Trophoblast cell (in vitro differentiated cells and primary cell): Measurements from ENCODE around the gene LENEP.

ENCODE experiments used
- DNase-seq, 2 donors: peaks; one replicate each; pipeline ENCODE4 v3.0.0-alpha.2; 2016
- H2AFZ ChIP-seq: 2 replicates; pipeline ENCODE4 v1.6.1; 2013; ENCODE audit warnings: low read length, moderate library complexity, mild to moderate bottlenecking; ENCODE audit not compliant: insufficient read depth, poor library complexity
- H2AK5ac ChIP-seq: 2 replicates; pipeline ENCODE4 v1.6.1; 2013; ENCODE audit warnings: mild to moderate bottlenecking, low read length
- H2BK120ac ChIP-seq: 2 replicates; pipeline ENCODE4 v1.6.1; 2013; ENCODE audit warnings: low read length, mild to moderate bottlenecking, moderate library complexity; ENCODE audit not compliant: insufficient read depth, poor library complexity
- H2BK12ac ChIP-seq: 2 replicates; pipeline ENCODE4 v1.6.1; 2013; ENCODE audit warnings: mild to moderate bottlenecking, low read length, moderate library complexity
- H2BK5ac ChIP-seq: 2 replicates; pipeline ENCODE4 v1.6.1; 2013; ENCODE audit warnings: low read length, low read depth, moderate library complexity, mild to moderate bottlenecking; ENCODE audit not compliant: poor library complexity
- H3K14ac ChIP-seq: 2 replicates; pipeline ENCODE4 v1.6.1; 2013; ENCODE audit warnings: mild to moderate bottlenecking, low read length
- H3K18ac ChIP-seq: 2 replicates; pipeline ENCODE4 v1.6.1; 2013; ENCODE audit warnings: mild to moderate bottlenecking, low read length
- H3K23ac ChIP-seq: 2 replicates; pipeline ENCODE4 v1.6.1; 2013; ENCODE audit warnings: low read length
- H3K27ac ChIP-seq: 2 replicates; pipeline ENCODE4 v1.5.1; 2013; ENCODE audit warnings: low read depth, mild to moderate bottlenecking, inconsistent platforms, low read length, moderate library complexity
- H3K27me3 ChIP-seq: 2 replicates; pipeline ENCODE4 v1.6.1; 2013; ENCODE audit warnings: inconsistent platforms, mild to moderate bottlenecking, low read length, moderate library complexity; ENCODE audit not compliant: insufficient read depth
- H3K36me3 ChIP-seq, 2 experiments: 1 replicate in 1 of 2; 2 replicates in 1 of 2; pipeline ENCODE4 v1.6.1; 2013; ENCODE audit warnings: low read length in 2 of 2, mild to moderate bottlenecking in 2 of 2, moderate library complexity in 1 of 2; ENCODE audit not compliant: insufficient read depth in 2 of 2, control insufficient read depth in 1 of 2
- H3K4ac ChIP-seq: 2 replicates; pipeline ENCODE4 v1.6.1; 2013; ENCODE audit warnings: low read depth, mild to moderate bottlenecking, low read length, moderate library complexity
- H3K4me1 ChIP-seq, 2 experiments: 1 replicate in 1 of 2; 2 replicates in 1 of 2; pipeline ENCODE4 v1.6.1; 2013; ENCODE audit warnings: low read length in 2 of 2, mild to moderate bottlenecking in 2 of 2, moderate library complexity in 1 of 2; ENCODE audit not compliant: insufficient read depth in 2 of 2, control insufficient read depth in 1 of 2
- H3K4me2 ChIP-seq: 2 replicates; pipeline ENCODE4 v1.6.1; 2013; ENCODE audit warnings: inconsistent platforms, mild to moderate bottlenecking, low read length, moderate library complexity
- H3K4me3 ChIP-seq: 2 replicates; pipeline ENCODE4 v1.5.1; 2013; ENCODE audit warnings: mild to moderate bottlenecking, low read depth, low read length, inconsistent platforms
- H3K79me1 ChIP-seq: one replicate; pipeline ENCODE4 v1.6.1; 2013; ENCODE audit warnings: low read length
- H3K79me2 ChIP-seq: 2 replicates; pipeline ENCODE4 v1.6.1; 2013; ENCODE audit warnings: low read length, mild to moderate bottlenecking; ENCODE audit not compliant: control insufficient read depth, insufficient read depth, poor library complexity
- H3K9ac ChIP-seq: 2 replicates; pipeline ENCODE4 v1.6.1; 2013; ENCODE audit warnings: mild to moderate bottlenecking, low read length
- H3K9me3 ChIP-seq: 2 replicates; pipeline ENCODE4 v1.6.1; 2013; ENCODE audit warnings: low read depth, mild to moderate bottlenecking, control low read depth, inconsistent platforms, low read length; ENCODE audit not compliant: insufficient read depth
- H4K12ac ChIP-seq: 2 replicates; pipeline ENCODE4 v1.6.1; 2013; ENCODE audit warnings: low read depth, mild to moderate bottlenecking, low read length, moderate library complexity
- H4K8ac ChIP-seq: 2 replicates; pipeline ENCODE4 v1.6.1; 2013; ENCODE audit warnings: low read depth, mild to moderate bottlenecking, low read length, moderate library complexity
- H4K91ac ChIP-seq: one replicate; pipeline ENCODE4 v1.6.1; 2013; ENCODE audit warnings: low read depth, mild to moderate bottlenecking, low read length, moderate library complexity
- WGBS: extraction: QIAGEN DNeasy Blood & Tissue Kit; methylation state at CpG from one replicate; pipeline ENCODE4 v1.1.7; 2013; ENCODE audit warnings: missing lambda C conversion rate; ENCODE audit not compliant: insufficient read length, insufficient coverage; ENCODE audit errors: extremely low coverage; 5-methylcytosine and 5-hydroxymethylcytosine counted together

LENEP gene

GRCh38 chr1:154953611-154954038, 39.8 kb upstream of the LENEP start:
- no peak for DNase-seq
- Histone ChIP-seq H3K4ac (no peak overlapping the region), H2BK5ac (no peak overlapping the region), H3K18ac (no peak overlapping the region), H3K79me1 (peaks cover 2% of the 10 kb centered on the region), H3K9me3 (no peaks in the 10 kb centered on the region), H4K91ac (no peak overlapping the region), H3K79me2 (no peaks in the 10 kb centered on the region), H3K9ac (no peak overlapping the region), H3K14ac (no peak overlapping the region), H2BK12ac (no peak overlapping the region), H2AK5ac (no peak overlapping the region), H3K36me3 (peaks cover 7 to 15% of the 10 kb centered on the region in 2 experiments), H3K4me2 (no peak overlapping the region), H2BK120ac (no peak overlapping the region), H3K27ac (no peak overlapping the region), H3K4me3 (no peak overlapping the region), H2AFZ (no peak overlapping the region), H4K8ac (no peak overlapping the region), H4K12ac (no peak overlapping the region), H3K4me1 (peaks cover 11 to 18% of the 10 kb centered on the region in 2 experiments), H3K27me3 (no peaks in the 10 kb centered on the region), H3K23ac (no peak overlapping the region)
- WGBS = no CpG with 5 or more reads among the region's 2 CpGs

GRCh38 chr1:154954541-154954940, 38.8 kb upstream of the LENEP start:
- H2BK120ac ChIP-seq = no peak overlapping the region
- no CpG with 5 or more reads among the region's 3 CpGs for WGBS
- no peak for DNase-seq
- H4K12ac ChIP-seq = no peak overlapping the region
- H3K4me2 ChIP-seq = no peak overlapping the region
- no peaks in the 10 kb centered on the region for H3K27me3 ChIP-seq
- H3K79me2 ChIP-seq = no peaks in the 10 kb centered on the region
- no peak overlapping the region for H3K18ac ChIP-seq
- no peak overlapping the region for H3K4me3 ChIP-seq
- no peak overlapping the region for H3K9ac ChIP-seq
- no peaks in the 10 kb centered on the region for H3K9me3 ChIP-seq
- peaks cover 11 to 18% of the 10 kb centered on the region in 2 experiments for H3K4me1 ChIP-seq
- H2BK12ac ChIP-seq = no peak overlapping the region
- H3K4ac ChIP-seq = no peak overlapping the region
- no peak overlapping the region for H2AK5ac ChIP-seq
- H3K23ac ChIP-seq = no peak overlapping the region
- H4K8ac ChIP-seq = no peak overlapping the region
- no peak overlapping the region for H3K14ac ChIP-seq
- H3K79me1 ChIP-seq = peaks cover 2% of the 10 kb centered on the region
- no peak overlapping the region for H2BK5ac ChIP-seq
- no peak overlapping the region for H4K91ac ChIP-seq
- H3K27ac ChIP-seq = no peak overlapping the region
- no peak overlapping the region for H2AFZ ChIP-seq
- H3K36me3 ChIP-seq = peaks cover 17 to 24% of the 10 kb centered on the region in 2 experiments

- H2BK120ac ChIP-seq = no peak overlapping the region
- H3K14ac ChIP-seq = no peak overlapping the region
- H3K79me1 ChIP-seq = peaks cover 2% of the 10 kb centered on the region
- DNase-seq = peak; percentile 32 to 72
- no peaks in the 10 kb centered on the region for H3K9me3 ChIP-seq
- no peak overlapping the region for H4K8ac ChIP-seq
- no peaks in the 10 kb centered on the region for H3K27me3 ChIP-seq
- no peak overlapping the region for H3K23ac ChIP-seq
- no CpG with 5 or more reads among the region's 4 CpGs for WGBS
- H3K18ac ChIP-seq = no peak overlapping the region
- no peak overlapping the region for H2BK12ac ChIP-seq
- H2AK5ac ChIP-seq = no peak overlapping the region
- peak overlapping the region; percentile 99 for H3K4me2 ChIP-seq
- no peak overlapping the region for H2BK5ac ChIP-seq
- peaks cover 11 to 18% of the 10 kb centered on the region in 2 experiments for H3K4me1 ChIP-seq
- no peak overlapping the region for H3K4ac ChIP-seq
- H3K27ac ChIP-seq = peak overlapping the region; percentile 61
- H3K4me3 ChIP-seq = no peak overlapping the region
- H3K79me2 ChIP-seq = no peaks in the 10 kb centered on the region
- H3K36me3 ChIP-seq = peaks cover 18 to 27% of the 10 kb centered on the region in 2 experiments
- no peak overlapping the region for H4K12ac ChIP-seq
- no peak overlapping the region for H2AFZ ChIP-seq
- H3K9ac ChIP-seq = peak overlapping the region; percentile 42
- H4K91ac ChIP-seq = no peak overlapping the region
Measured at GRCh38 chr1:154955039-154955717, 38.2 kb upstream of the LENEP start.

GRCh38 chr1:154955718-154956543, 37.5 kb upstream of the LENEP start, which contains the start of gene PBXIP1:
Gene PBXIP1, minus strand, starts transcription at chr1:154956099. Its CDS starts 2,378 bp downstream, at chr1:154953721.
- Histone ChIP-seq H2BK120ac (peak within 1 kb of the TSS; percentile 29), H2BK5ac (peak within 1 kb of the TSS; percentile 23), H3K79me2 (no peaks in the 10 kb centered on the region), H3K14ac (peak within 1 kb of the TSS; percentile 47), H3K23ac (no peak within 1 kb of the TSS), H2AFZ (peak within 1 kb of the TSS; percentile 48), H3K4me3 (peak within 1 kb of the TSS; percentile 68), H4K91ac (peak within 1 kb of the TSS; percentile 40), H4K8ac (peak within 1 kb of the TSS; percentile 69), H3K9ac (peak within 1 kb of the TSS; percentile 89), H2AK5ac (no peak within 1 kb of the TSS), H3K4me1 (peaks cover 15 to 22% of the 10 kb centered on the region in 2 experiments), H3K9me3 (no peaks in the 10 kb centered on the region), H3K18ac (peak within 1 kb of the TSS; percentile 54), H3K27ac (peak within 1 kb of the TSS; percentile 61), H3K4ac (no peak within 1 kb of the TSS), H3K27me3 (no peaks in the 10 kb centered on the region), H3K4me2 (peak within 1 kb of the TSS; percentile 99), H3K79me1 (peaks cover 2% of the 10 kb centered on the region), H2BK12ac (no peak within 1 kb of the TSS), H3K36me3 (peaks cover 17 to 20% of the 10 kb centered on the region in 2 experiments), H4K12ac (peak within 1 kb of the TSS; percentile 61)
- no CpG with 5 or more reads among the region's 18 CpGs for WGBS
- peak; percentile 83 to 96 for DNase-seq
